ENCODE results near the gene C1orf35.

The C1orf35 gene

DNA sequence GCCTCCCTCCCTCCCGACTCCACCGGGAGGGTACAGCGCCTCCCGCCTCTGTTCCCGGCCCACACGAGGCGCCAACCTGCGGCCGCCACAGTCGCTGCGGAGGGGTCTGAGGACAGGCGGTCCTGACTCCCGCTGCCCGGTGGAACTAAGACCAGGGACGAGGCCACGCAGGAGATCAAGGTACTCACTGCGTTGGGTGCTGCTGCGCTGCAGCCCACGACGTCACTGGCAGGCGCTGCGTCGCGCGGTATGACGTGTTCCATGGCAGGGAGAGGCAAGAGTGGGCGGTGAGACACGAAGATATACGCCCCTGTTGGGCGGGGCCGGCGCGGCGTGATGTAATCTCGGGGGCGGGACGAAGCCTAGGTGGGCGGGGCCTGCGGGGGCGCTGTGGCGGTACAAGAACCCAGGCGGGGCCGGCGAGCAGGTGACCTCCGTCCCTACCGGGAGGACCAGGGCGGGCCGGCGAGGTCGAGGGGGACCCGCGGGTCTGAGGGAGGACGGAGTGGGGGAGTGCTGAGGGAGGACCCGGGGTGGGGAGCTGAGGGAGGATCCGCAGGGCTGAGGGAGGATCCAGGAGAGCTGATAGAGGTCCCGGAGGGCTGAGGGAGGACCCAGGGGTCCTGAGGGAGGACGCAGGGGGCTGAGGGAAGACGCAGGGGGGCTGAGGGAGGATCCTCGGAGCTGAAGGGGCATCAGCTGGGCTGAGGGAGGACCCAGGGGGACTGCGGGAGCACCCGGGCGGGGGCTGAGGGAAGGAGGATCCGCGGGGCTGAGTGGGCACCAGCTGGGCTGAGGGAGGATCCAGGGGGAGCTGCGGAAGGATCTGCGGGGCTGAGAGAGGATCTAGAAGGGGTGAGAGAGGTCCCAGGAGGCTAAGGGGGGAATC, 6.2 kb upstream of the C1orf35 start, which contains the start of gene MRPL55:
MRPL55 (minus strand) TSS at position 227 of the 889 bp plus-strand sequence. CDS start 1,039 bp downstream, outside the sequence.
- DNase-seq (ENCODE audit: low spot score) = peak; percentile 98

DNA sequence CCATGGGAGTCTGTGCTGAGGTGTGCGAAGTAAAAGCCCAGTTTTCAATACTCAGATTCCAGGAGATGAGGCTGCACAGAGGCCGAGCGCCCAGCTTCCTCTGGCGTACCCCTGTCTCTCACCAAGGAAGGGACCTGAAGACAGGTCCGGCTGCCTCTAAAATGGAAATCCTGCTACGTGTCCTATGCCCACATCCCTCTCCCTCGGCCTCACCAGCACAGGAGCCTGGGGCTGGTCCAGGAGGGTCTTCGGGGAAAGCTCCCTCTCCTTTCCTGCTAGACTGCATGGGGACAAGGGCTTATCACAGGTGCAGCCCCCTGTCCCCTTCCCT, 5.6 kb upstream of the C1orf35 start:
- DNase-seq (ENCODE audit: low spot score) = no peak

DNA sequence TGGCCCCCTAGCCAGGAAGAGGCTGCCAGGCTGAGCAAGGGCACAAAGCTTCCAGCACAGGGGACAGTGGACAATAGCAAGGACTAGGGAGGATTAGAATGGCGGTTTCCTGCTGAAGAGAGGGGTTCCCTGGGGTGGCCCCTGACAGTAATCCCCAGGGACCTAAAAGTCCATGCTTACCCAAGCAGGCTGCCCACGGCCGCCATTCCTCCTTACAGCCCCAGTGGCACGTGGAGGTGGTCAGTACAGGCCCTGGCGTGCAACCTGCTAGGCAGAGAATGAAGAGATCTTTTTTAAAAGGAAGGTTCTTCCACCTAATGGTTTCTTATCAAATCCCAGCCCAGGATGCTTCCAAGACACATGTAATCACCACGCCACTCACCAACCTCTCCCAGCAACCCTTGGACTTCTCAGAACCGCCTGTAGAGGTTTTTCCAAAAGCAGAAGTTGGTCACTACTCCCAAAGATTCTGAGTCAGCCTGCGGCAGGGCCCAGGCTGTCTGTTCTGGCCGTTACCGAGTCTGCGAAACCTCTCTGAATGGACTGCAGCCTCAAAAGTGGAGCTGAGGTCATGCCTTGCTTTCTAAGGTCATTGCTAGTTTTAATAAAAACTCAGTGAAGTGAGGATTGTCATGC, 5.0 kb upstream of the C1orf35 start:
- no peak for DNase-seq (ENCODE audit: low spot score)

DNA sequence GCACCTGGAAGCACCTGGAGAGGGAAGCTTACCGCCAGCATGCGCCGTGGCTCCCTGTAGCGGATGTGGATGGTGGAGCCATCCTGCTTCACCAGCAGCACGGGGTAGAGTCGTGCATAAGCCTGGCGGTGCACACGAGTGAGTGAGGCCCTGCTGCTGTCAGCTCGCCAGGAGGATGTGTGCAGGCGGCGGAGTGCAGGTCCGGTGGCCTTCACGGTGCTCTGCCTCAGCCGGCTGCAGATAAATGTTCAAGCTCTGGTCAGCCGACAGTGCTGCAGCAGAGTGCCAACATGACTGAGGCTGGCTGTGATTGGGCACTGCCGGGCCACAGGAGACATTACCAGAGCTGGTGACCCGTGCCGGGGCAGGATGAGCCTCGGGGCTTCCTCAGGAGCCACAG, 4.5 kb upstream of the C1orf35 start:
- no peak for DNase-seq (ENCODE audit: low spot score)

DNA sequence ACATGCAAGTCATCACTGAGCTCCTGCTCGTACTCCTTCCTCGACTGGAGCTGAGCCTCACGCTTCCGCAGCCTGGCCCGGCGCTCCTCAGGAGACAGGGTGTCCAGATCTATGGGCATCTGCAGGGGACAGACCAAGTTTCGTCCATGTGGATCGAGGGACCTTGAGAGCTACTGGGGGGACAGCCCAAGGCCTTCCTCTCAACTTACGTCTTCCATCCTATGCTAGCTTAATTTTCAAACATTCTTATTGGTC, 3.6 kb upstream of the C1orf35 start:
- no peak for DNase-seq (ENCODE audit: low spot score)

DNA sequence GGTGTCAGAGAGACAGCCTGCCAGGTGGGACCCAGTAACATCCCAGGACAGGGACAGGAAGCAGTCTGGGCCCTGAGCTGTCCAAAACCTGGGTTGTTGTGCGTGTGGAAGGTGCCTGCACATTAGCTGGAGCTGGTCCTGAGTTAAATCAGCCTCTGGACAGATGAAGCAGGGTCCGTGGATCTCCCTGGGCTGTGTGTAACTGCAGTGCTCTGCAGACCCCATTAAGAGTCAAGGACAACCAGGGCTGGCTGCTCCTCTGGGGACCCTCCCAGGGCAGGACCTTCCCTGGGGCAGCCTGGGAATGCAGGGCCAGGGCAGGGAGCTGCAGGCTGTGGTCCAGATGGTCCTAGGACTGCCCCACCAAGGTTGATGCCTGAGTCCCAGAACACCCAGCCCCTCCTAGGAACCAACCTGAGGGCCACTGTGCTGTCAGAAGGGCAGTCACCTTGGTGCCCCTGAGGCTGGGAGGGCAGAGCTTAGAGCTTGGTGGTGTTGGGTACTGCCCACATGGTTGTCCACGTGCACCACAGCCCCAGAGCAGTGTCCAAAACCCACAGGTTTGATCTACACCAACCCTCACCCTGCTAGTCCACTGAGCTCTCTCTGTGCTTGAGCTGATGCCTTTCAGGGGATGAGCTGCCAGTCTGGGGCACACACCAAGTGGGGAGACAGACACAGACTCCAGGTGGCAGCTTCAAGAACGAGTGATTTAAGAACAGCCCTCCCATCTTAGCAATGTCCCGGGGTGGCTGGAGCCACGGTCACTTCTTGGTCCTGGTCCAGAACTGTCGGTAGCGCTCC, 3.1 kb upstream of the C1orf35 start:
- DNase-seq (ENCODE audit: low spot score) = no peak

DNA sequence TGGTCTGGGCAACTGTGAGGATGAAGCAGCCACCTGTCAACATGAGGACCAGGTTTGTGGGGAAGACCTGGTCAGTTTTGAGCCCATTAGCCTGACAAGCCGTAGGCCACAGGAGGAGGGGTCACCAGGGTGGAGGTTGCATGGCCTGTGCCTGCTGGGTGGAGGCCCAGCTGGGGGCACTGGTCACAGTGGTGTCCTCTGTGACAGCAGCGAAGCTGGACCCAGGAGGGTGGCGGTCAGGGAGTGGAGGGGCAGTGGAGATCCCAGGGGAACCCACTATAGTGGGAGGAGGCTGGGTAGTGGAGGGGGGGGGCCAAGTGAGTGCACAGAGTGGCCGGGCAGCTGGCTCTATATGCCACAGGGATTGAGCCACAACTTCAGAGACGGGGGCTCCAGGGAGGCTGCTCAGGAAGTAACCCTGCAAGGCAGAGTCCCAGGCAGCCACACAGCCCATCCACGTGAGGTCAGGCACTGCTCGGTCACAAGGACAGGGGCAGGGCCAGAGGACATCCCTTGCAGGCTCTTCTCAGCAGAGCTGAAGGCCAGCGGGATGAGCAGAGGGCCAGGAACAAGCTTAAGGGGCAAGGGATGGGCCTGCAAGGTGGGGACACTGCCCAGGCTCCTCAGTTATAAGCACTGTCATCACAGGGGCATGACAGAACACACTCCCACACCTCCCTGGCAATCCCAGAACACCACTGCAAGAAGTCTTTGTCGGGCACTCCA, 2.3 kb upstream of the C1orf35 start:
- DNase-seq (ENCODE audit: low spot score) = no peak

DNA sequence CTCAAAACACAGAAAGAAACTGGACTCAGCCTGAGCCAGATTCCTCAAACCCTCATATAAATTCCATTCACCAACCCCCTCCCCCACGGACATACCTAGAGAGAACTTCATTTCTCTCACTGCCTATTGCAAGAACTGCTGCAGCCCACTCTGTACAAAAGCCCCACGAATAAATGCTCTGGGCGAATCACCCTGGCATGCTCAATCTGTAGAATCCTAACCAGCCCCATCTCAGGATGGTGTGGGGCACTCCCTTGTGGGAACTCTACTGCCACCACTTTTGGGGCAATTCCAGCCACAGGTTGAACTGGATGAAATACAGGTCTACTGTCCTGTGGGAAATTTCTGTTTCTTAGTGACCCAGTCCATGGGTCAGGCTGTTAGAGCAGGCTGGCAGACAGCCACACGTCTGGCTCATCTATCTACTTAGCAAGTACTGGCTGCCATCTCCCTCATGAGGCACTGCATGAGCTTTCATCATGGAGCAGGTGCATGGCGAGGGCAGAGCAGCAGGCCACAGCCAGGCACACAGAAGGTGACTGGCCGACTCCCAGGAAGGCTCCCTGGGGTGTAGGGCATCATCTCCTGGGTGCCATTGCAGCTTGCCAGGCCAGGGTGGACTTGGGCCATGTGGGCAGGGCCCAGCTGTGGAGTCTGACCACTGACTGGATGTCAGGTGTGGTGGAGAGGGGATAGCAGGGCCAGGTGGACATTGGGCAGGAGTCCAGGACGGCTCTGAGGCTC, 1.6 kb upstream of the C1orf35 start:
- DNase-seq (ENCODE audit: low spot score) = no peak

DNA sequence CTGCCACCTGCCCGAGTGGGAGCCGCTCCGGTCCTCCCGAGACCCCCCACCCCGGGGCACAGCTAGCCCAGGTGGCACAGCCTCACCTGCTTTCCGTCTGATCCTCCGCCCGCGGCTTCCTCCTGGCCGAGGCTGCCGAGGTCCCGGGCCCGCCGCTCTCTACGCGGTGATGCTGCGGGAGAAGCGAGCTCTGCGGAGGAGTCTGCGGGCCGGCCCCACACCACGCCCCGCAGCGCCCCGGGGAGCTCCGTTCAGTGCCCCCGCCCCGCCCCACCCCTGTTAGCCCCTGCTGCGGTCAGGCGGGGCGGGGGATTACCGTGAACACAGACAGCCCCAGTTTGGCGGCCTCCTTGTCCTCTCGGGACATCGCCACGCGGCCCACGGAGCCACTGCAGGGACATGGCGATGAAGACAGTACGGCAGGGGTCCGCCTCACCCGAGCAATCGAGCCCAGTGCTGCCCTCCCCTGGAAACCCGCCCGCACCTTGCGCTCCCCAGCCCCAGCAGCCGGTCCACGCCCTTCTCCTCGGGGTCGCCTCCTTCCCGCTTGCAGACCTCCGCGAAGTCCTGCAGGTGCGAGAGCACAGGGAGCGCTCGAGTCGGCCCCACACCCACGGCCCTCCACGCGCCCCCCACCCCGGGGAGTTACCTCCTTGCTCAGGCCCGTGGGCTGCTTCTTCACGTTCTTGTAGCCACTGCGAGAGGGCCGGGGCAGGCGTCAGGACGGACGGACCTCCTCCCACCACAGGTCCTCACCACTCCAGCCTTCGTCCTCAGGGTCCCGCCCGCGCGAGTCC, 933 bp downstream of the C1orf35 start:
- DNase-seq (ENCODE audit: low spot score) = peak; percentile 60

DNA sequence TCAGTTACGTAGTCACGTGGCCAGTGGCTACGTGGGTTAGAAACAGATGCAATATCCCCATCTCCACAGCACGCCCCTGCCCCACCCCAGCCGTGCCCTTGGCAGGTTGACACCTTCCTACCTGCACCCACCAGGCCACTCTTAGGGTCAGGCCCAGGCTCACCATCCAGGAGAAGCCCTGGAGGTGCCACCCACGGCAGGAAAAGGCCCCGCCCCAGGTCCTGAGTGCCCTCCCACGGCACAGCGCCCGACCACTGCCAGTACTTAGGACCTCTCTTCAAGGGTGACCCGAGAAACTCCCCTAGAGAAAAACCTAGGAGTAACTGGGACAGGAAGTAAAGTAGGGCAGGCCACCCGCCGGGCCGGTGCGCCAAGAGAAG, 1.5 kb downstream of the C1orf35 start:
- DNase-seq (ENCODE audit: low spot score) = no peak

DNA sequence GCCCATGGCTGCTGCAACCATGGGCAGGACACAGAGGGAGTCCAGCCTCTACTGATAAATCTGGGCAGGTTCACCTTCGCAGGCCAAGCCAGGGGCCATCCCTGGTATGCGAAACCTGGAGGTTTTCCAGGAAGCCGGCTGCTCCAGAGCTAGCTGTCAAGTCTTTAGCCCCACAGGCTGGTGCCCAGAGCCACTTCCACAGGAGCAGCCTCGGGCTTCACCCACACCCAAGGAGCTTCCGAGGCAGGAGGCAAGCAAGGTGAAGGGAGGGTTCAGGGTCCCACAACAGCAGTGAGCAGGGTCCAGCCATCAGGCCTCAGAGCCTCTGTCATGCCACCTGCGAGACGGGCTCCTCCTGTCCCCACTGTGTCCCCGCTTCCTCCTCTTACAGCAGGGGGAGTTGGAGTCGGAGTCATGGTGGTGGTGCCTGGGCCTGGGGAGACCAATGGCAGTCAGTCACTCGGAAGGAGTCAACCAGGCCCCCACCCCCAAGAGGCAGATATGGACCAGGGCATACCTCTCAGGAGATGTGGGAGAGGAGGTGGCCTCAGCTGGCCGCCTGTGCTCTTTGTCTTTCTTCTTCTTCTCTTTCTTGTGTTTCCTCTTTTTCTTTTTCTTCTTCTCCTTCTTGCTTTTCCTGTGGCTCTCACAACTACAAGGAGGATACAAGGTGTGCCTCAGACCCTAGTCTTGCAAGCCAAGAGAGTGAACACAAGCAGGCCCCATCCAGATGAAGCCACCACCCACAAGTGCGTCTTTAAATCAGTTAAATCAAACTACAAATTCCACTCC, 2.1 kb downstream of the C1orf35 start:
- no peak for DNase-seq (ENCODE audit: low spot score)

DNA sequence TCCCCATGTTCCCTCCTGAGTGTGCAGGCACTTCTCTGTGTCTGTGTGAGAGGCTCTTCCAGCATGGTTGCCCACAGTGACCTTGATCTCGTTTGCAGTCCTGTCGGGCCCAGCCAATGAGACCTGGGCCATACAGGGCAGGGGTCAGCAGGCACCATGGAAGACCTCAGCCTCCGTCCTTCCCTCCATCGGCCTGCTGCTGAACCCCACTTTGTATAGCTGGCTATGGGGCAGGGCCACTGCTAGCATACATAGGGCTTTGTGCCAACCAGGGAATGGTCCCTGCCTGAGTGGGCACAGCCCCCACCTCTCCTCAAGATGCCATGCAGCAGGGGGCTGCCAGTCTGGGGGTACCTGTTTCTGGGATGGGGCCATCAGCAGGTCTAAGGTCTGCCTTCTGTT, 3.8 kb downstream of the C1orf35 start:
- no peak for DNase-seq (ENCODE audit: low spot score)

DNA sequence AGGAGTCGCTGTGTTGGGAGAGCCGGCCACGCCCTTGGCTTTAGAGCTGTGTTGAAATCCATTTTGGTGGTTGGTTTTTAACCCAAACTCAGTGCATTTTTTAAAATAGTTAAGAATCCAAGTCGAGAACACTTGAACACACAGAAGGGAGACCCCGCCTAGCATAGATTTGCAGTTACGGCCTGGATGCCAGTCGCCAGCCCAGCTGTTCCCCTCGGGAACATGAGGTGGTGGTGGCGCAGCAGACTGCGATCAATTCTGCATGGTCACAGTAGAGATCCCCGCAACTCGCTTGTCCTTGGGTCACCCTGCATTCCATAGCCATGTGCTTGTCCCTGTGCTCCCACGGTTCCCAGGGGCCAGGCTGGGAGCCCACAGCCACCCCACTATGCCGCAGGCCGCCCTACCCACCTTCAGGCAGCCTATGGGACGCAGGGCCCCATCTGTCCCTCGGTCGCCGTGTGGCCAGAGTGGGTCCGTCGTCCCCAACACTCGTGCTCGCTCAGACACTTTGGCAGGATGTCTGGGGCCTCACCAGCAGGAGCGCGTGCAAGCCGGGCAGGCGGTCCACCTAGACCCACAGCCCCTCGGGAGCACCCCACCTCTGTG, 4.7 kb downstream of the C1orf35 start:
- DNase-seq (ENCODE audit: low spot score) = no peak

DNA sequence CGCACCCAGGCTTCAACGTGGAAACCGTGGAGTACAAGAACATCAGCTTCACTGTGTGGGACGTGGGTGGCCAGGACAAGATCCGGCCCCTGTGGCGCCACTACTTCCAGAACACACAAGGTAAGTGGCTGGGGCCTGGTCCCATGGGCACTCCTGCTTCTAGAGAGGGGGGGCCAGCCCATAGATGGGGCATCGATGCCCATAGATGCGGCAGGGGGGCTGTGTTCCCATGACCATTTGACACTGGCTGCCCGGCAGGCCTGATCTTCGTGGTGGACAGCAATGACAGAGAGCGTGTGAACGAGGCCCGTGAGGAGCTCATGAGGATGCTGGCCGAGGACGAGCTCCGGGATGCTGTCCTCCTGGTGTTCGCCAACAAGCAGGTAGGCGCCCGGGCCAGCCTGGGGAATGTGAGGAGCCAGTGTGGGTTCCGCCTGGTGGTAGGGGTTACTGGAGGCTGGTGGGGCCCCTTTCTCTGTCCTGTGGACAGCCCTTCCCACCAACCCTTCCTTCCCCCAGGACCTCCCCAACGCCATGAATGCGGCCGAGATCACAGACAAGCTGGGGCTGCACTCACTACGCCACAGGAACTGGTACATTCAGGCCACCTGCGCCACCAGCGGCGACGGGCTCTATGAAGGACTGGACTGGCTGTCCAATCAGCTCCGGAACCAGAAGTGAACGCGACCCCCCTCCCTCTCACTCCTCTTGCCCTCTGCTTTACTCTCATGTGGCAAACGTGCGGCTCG, 5.6 kb downstream of the C1orf35 start:
- no peak for DNase-seq (ENCODE audit: low spot score)

DNA sequence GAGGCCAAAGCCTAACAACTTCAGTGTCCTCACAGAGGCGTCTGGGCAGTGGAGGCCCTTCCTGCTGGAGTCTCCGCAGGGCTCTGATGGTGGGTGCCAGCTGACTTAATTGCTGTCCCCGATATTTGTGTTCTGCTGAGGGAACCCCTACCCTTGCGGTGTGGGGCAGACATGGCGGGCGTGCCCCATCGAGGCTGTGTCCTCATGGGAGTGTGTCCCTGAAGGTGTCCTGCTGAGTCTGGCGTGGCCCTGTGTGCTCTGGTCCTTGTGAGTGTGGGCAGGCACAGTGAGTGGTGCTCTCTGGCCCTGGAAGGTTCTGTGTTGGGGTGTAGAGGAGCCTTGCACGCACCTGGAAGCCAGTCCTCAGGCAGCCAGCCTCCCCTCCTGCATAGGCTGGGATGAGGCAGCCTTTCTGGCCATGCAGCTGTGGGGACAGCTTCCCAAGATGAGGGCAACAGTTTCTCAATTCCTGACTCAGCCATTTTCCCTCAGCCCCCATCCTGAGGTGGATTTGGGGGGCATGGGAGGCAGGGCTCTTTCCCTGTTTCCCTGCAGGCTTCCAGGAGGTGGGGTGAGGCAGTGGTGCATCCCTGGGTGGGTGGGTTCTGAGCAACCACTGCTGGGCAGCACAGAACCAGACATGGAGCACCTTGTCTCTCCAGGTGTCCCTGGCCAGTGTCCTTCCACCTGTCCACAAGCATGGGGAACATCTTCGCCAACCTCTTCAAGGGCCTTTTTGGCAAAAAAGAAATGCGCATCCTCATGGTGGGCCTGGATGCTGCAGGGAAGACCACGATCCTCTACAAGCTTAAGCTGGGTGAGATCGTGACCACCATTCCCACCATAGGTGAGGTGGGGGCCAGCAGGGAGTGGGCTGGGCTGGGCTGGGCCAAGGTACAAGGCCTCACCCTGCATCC, 6.5 kb downstream of the C1orf35 start:
- no peak for DNase-seq (ENCODE audit: low spot score)

DNA sequence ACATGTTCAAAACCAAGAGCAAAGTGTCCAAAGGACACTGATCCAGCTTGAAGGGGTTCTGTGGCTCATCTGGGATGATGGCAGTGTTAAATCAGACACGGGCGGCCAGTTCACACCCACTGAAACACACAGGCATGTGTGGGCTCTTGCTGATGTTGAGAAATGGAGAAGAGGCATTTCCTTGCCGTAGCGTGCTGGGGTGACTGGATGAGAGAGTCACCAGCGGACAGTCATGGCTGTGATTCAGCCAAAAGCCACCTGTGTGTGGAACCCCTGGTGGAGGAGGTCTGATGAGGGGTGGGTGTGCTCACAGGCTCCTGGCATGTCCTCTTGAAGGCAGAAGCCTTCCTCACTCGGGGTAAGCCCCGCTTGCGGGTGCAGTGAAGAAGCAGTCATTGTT, 7.2 kb downstream of the C1orf35 start:
- no peak for DNase-seq (ENCODE audit: low spot score)

DNA sequence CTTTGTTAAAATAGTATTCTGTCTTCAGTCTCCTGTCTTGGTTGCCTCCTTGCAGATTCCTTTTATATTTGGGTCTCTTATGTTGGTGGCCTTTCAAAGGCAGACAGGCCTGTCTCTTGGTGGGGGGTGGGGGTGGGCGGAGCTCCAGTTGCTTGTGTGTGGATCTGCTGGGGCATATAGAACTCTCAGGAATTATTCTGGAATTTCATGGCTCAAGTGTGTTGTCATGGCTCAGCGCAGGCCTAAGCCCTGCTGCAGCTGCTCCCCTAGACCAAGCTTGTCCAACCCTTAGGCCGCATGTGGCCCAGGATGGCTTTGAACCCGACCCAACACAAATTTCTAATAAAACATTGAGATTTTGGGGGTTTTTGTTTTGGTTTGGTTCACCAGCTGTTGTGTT, 8.0 kb downstream of the C1orf35 start:
- no peak for DNase-seq (ENCODE audit: low spot score)

Data from CD4-positive, alpha-beta T cell treated with Interleukin-2 at 100 ng/mL for 4 hours (primary cell).